Kidney tubule cell (primary cell): ENCODE measurements around the gene SSR1.

Experiments used
- DNase-seq: peaks from one replicate; pipeline ENCODE4 v3.0.0-alpha.2; 2018; ENCODE audit warnings: low spot score

Gene SSR1

DNA sequence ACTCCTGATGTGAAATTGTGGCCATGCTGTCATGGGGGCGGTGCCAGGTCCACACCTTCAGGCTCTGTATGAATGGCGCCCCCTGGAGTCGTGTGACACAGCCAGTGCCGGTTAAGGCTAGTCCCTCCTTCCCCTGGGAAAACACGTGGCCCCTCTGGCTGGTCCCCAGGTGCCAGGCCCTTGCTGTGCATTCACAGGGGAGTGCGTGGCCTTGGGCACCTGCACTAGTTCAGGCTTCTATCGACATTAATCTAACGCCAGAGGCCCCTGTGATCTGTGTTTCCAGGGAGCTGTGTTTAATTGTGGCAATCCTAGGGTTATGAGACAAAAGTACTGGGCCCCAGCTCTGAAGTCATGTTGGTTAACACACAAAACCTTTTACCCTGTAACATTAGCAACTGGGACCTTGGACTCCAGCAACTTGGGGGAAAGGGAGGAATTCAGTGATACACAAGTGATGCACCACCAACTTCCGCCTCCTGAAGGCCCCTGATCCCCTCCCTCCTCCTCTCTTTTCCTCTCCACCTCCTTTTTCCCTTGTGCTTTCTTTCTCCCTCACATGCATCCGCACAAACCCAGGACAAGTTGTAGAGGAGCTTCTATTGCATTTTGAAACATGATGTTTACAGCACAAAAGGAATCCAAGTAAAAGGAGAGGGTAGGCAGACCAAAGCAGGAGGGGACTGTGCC, 74.0 kb downstream of the SSR1 start:
- DNase-seq = peak; percentile 84

DNA sequence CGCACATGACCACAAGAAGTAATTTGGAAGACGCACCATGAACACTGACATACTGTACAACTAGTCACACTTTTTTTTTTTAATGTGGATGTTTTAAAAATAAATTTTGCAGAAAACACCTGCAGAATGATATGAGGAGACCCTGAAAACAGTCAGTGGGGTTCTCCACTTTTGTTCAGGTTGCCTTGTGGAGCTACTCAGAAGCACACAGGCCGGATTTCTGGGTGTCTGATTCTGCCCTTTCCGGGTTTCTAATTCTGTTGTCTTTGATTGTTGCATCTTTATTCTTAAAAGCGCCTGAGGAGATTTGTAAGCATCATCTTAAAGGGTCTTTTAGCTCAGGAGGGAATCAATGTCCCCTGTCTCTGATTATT, 74.5 kb downstream of the SSR1 start:
- DNase-seq = no peak

DNA sequence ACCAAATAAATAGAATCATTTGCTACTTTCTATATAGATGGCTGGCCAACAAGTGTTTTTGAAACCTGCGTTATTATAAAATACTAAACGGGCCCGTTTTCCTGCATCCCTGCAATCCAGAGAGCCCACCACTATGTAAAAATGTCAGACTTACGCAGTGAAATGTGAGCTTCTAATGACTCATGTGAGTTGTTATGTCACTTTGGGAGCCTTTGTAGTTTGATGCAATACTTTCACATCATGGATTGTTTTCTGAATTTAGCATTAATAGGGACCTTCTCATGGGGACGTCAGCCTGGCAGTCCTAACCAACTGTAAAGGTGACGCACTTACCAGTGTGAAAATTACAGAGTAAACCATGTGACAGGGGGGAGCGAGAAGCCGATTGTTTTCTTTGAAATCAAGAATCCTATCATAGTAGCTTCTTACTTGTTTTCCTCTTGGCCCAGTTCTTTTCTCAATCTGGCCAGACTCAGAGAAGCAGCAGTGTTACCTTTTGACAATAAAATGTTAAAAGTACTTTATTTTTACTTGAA, 75.3 kb downstream of the SSR1 start:
- no peak for DNase-seq

DNA sequence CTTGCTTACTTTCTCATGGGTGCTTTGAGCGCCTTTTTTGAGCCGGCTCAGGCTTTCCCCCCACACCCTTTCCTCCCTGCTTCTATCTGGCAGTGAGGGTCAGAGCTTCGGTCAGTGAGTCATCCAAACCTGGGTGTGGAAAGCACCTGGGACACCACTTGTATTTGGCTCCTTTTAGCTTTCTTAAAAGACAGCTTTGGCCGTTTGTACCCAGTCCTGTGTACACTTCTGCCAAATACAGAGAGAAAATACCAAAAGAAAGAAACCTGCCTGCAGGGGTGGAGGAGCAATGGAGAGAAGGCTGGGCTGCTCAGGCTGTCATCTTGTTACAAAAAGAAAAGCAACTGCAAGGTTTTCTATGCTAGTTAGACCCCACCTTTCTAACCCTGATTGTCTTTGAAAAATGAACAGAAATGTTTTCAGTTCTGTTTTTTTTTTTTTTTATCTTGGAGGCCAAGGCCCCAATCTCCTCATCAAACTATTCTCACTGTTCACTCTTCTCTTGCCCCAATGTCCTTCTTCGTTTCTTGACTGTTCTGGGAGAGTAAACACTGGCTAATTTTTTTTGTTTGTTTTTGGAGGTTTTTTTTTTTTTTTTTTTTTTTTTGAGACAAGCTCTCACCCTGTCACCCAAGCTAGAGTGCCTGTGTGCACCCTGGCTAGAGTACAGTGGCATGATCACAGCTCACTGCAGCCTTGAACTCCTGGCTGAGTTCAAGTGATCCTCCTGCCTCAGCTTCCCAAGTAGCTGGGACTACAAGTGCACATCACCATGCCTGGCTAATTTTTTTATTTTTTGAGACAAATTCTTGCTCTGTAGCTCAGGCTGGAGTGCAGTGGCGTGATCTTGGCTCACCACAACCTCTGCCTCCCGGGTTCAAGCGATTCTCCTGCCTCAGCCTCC, 76.4 kb downstream of the SSR1 start:
- DNase-seq = peak; percentile 66

DNA sequence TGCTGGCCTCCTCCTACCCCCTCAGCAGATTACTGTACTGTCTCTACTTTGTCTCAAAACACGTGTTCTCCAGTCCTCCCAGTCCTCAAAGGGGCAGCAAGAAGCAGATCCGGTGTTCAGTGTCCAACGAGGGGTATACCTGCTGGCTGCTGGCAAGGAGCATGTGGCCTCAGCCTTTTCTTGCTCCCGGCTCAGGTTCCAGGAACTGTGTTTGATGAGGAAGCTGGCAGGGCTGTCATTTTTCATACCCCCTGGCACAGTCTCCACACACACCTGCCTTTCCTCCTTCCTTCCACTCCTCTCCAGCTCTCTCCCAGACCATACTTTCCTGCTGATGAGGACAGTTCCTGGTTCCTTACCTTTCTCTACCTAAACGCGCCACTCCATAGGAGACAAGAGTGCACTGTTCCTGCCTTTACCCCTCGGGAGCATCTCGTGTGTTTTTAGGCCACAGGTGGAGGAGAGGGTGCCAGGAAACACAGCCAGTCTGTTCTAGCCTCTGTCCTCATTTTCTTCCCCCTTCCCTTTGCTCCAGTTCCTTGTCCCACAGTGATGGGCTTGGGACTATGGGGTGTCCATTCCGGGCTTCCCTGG, 77.2 kb downstream of the SSR1 start:
- peak; percentile 20 for DNase-seq

DNA sequence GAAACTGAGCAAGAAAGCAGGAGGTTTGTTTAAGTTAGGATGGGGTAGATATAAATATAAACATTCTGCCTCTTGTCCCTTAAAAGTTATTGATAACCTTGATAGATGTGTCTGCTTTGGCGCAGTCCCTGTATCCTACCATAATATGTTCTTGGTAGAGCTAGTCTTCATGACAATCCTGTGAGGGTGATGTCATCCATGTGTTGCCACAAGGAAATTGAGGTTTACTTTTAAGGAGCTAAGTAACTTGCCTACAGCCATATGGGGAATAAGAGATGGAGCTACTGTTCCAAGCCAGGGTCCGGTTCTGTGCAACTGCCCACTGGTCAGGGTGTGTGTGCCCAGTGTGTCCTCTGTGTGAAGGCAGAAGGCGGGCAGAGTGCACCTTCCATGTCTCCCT, 78.5 kb downstream of the SSR1 start:
- DNase-seq = peak; percentile 34

DNA sequence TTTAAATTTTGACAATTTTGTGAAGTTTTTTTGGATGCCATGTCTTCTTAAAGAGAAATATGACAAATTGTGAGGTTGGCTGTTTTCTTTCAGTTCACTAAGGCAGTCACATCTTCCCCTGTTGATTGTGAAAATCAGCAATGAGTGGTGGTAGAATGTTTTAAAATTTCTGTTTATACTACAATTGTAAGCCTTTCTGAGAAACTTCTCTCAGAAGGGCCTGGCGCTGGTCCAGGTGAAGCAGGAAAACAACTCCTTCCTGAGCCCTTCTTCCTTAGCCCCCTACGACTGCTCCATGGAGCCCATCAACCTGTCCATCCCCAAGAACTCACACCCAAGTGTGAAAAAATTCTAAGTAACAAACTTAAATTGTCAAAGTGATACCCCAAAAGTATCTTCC, 80.6 kb downstream of the SSR1 start:
- DNase-seq = no peak

DNA sequence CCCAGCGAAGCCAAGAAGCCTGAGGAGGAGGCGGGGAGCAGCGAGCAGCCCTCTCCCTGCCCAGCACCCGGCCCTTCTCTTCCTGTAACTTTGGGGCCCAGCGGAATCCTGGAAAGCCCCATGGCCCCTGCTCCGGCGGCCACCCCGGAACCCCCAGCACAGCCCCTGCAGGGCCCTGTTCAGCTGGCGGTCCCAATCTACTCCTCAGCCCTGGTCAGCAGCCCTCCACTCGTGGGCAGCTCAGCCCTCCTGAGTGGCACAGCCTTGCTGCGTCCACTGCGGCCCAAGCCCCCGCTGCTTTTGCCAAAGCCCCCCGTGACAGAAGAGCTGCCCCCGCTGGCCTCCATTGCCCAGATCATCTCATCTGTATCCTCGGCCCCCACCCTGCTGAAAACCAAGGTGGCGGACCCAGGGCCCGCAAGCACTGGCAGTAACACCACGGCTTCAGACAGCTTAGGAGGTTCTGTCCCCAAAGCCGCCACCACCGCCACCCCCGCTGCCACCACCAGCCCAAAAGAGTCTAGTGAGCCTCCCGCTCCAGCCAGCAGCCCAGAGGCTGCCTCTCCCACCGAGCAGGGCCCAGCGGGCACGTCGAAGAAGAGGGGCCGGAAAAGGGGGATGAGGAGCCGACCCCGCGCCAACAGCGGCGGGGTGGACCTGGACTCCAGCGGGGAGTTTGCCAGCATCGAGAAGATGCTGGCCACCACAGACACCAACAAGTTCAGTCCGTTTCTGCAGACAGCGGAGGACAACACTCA, 81.9 kb downstream of the SSR1 start:
- no peak for DNase-seq

DNA sequence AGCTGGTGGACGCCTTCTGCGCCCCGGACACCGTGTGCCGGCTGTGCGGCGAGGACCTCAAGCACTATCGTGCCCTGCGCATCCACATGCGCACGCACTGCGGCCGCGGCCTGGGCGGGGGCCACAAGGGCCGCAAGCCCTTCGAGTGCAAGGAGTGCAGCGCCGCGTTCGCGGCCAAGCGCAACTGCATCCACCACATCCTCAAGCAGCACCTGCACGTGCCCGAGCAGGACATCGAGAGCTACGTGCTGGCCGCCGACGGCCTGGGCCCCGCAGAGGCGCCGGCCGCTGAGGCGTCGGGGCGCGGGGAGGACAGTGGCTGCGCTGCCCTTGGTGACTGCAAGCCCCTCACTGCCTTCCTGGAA, 82.7 kb downstream of the SSR1 start:
- DNase-seq = no peak

DNA sequence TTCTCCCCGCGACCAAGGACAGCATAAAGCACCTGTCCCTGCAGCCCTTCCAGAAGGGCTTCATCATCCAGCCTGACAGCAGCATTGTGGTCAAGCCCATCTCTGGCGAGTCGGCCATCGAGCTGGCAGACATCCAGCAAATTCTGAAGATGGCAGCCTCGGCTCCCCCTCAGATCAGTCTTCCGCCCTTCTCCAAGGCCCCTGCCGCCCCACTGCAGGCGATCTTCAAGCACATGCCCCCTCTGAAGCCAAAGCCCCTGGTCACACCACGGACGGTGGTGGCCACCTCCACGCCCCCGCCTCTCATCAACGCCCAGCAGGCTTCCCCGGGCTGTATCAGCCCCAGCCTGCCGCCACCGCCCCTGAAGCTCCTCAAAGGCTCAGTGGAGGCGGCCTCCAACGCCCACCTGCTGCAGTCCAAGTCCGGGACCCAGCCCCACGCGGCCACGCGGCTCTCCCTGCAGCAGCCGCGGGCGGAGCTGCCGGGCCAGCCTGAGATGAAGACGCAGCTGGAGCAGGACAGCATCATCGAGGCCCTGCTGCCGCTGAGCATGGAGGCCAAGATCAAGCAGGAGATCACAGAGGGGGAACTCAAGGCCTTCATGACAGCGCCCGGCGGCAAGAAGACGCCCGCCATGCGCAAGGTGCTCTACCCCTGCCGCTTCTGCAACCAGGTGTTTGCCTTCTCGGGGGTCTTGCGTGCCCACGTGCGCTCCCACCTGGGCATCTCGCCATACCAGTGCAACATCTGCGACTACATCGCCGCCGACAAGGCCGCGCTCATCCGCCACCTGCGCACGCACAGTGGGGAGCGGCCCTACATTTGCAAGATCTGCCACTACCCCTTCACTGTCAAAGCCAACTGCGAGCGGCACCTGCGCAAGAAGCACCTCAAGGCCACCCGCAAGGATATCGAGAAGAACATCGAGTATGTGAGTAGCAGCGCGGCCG, 83.3 kb downstream of the SSR1 start:
- DNase-seq = no peak

DNA sequence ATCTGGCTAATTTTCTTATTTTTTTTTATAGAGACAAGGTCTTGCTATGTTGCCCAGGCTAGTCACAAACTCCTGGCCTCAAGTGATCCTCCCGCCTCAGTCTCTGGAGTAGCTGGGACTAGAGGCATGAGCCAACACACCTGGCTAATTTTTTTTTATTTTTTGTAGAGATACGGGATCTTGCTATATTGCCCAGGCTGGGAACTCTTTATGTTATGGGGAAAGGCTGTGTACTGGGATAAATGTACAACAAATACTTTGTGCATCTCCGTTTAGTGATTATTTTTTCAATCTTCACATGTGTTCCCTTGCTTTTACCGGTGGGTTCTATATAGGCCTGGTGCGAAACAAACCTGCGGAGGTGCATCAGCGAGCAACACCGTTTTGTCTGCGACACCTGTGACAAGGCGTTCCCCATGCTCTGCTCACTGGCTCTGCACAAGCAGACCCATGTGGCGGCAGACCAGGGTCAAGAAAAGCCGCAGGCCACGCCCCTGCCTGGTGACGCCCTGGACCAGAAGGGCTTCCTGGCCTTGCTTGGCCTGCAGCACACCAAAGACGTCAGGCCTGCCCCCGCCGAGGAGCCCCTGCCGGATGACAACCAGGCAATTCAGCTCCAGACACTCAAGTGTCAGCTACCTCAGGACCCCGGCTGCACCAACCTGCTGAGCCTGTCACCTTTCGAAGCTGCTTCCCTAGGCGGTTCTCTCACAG, 84.2 kb downstream of the SSR1 start:
- DNase-seq = no peak

DNA sequence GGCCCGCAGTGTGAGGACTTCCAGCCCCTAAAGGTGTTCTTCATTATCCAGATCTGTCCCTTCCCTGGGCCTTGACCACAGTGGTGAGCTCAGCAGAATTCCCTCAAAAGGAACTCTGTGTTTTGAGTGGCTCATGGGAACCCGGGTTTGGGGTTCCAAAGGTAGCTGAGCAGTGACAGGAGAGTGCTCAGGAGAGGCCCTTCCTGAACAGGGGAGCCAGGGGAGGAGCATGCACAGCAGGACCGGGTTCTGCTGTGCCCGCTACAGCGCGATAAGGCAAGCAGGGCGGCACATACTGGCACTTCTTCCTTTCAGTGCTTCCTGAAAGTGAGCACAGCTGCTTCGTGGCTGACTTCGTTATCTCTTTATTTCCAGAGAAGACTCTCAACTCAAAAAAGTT, 88.3 kb downstream of the SSR1 start:
- no peak for DNase-seq

DNA sequence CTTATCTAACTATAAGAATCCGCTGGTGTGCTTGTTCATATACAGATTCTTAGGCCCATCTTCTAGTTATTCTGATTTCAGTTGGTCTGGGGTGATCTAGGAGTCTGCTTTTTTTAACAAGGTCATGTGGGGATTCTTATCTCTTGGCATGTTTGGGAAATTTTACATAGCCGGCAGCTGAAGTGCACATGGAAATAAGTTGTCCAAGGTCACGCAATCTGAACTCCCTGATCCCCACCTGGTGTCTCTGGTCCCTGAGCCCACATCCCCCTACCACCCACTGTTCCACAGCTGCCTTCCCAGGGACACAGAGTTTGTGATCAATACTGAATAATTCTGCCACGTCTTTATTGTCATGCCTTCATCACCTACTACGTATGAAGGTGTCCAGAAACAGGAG, 90.8 kb downstream of the SSR1 start:
- DNase-seq = no peak

DNA sequence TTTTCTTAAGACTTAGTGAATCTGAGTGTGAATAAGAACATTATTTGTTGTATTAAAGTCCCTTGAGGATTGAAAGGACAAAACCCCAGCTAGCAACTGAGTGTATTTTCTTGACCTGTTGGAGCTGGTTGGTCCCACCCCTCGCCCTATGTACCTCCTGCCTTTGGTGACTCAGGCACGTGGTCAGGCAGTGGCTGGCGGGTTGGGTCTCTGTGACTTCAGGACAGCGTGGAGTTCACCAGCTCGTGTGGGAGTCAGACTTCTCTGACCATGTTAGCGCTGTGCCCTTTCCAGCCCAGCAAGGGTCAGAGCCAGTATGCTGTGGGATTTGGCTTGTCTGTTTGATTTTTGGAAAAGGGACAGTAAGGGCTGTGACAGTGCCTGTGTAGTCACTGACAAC, 93.7 kb downstream of the SSR1 start:
- DNase-seq = peak; percentile 65

DNA sequence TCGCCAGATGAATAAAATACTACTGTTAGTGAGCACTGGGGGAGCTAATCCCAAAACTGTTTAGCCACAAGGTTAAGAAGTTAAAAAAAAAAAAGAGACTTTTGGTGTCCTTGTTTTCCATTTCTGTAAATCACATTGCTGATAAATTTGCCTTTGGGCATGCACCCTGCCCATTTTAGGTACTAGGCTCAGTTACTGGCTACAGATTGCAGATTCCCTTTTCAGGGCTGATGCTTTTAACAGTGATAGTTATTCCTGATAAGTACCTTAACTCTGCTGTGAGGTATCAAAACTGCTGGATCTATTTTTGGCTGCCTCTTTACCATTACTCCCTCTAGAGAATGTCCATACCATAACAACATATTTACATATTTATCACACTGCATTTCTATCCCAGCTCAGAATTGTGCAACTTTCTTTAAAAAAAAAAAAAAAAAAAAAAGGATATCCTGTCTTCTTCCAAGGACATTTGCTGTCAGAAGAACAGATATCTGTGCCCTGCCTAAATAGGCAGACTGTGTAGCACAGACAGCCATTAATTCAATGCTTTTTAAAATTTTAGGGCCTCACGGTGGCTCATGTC, 94.5 kb downstream of the SSR1 start:
- no peak for DNase-seq
